ENCODE results near the gene COL23A1. TPM values are rescaled to one million over a fixed set of nuclear protein-coding genes. Genes with fewer than 3 reads are reported as not detected.

Gene COL23A1
- total and polyA plus RNA-seq, 2 experiments from 2014 or later: 4.8 to 8.2 TPM

DNA sequence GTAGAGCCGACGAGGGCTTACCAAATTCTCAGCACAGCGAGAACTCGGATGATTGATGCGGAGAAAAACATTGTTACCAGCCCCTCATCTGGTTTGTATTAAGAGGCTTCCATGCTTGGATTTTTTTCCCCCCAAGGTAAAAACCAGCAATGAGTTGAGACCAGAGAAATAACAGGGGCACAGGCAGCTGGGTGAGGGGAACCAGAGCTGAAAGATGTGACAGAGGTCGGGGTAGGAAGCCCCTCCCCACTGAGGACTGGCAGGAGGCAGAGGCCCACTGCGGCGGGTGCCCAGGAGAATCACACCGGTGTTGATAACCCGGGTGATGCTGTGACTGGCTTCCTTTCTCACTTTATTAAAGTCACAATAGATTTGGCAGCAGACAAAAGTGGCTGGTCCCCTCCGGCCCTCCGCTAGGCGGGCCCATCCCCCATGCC, 241.1 kb downstream of the COL23A1 start:
- no peak for ATAC-seq
- peaks cover 36% of the 10 kb centered on the region for H3K4me1 Mint-ChIP-seq

GRCh38 chr5:178348356-178349074, 241.7 kb downstream of the COL23A1 start:
- DNase-seq (ENCODE audit: low spot score): no peak
- H3K27ac ChIP-seq (ENCODE audit: low read depth): no peak overlapping the region
- Mint-ChIP-seq H3K4me3 (no peak overlapping the region), H3K27ac (peak overlapping the region; percentile 67; the same call in 1 of the 2 replicates), H3K27me3 (ENCODE audit: insufficient read depth, low read depth, poor library complexity) (peaks cover 2% of the 10 kb centered on the region), H3K36me3 (ENCODE audit: low read depth) (no peaks in the 10 kb centered on the region), H3K4me1 (peaks cover 32% of the 10 kb centered on the region), H3K9me3 (no peaks in the 10 kb centered on the region)
- no peaks in the 10 kb centered on the region for H3F3A ChIP-seq (replicated peaks; ENCODE audit: low read depth)
- no peaks in the 10 kb centered on the region for H3K27me3 ChIP-seq (ENCODE audit: insufficient read depth)
- no peaks in the 10 kb centered on the region for H3K9me2 ChIP-seq (ENCODE audit: insufficient read depth)
- no peaks in the 10 kb centered on the region; the same call in 1 of the 2 replicates for H3K4me1 ChIP-seq (ENCODE audit: insufficient read depth)
- H3K4me3 ChIP-seq: no peak overlapping the region
- H2AFZ ChIP-seq: no peak overlapping the region
- H3K36me3 ChIP-seq (ENCODE audit: insufficient read depth): no peaks in the 10 kb centered on the region
- ATAC-seq: peak; percentile 66
- no peaks in the 10 kb centered on the region for H3K79me2 ChIP-seq (replicated peaks; ENCODE audit: insufficient read depth)
- H3K4me2 ChIP-seq: no peak overlapping the region
- no peaks in the 10 kb centered on the region for H4K20me1 ChIP-seq (replicated peaks; ENCODE audit: insufficient read depth)
- TF ChIP-seq EZH2phosphoT487 (IDR thresholded peaks at IDR 0.05; ENCODE audit: unreplicated experiment): no peak
- no peak for TF ChIP-seq CREB1 (CRISPR knock-in tag; IDR thresholded peaks at IDR 0.05; ENCODE audit: low read depth)
- no peak for TF ChIP-seq POLR2AphosphoS5 (IDR thresholded peaks at IDR 0.05; ENCODE audit: low read depth)
- no peak for TF ChIP-seq NANOG (IDR thresholded peaks at IDR 0.05; ENCODE audit: borderline replicate concordance)
- TF ChIP-seq ZNF331 (CRISPR knock-in tag; IDR thresholded peaks at IDR 0.05; ENCODE audit: low read depth): no peak
- TF ChIP-seq ZNF114 (CRISPR knock-in tag; IDR thresholded peaks at IDR 0.05): no peak
- TF ChIP-seq, protein P1, sequence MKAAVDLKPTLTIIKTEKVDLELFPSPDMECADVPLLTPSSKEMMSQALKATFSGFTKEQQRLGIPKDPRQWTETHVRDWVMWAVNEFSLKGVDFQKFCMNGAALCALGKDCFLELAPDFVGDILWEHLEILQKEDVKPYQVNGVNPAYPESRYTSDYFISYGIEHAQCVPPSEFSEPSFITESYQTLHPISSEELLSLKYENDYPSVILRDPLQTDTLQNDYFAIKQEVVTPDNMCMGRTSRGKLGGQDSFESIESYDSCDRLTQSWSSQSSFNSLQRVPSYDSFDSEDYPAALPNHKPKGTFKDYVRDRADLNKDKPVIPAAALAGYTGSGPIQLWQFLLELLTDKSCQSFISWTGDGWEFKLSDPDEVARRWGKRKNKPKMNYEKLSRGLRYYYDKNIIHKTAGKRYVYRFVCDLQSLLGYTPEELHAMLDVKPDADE (IDR thresholded peaks at IDR 0.05): no peak
- TF ChIP-seq STAT1 (IDR thresholded peaks at IDR 0.05; ENCODE audit: unreplicated experiment): no peak

More for the DNA sequence above, 241.1 kb downstream of the COL23A1 start:
- H3K27me3 ChIP-seq (ENCODE audit: insufficient read depth): no peaks in the 10 kb centered on the region
- no peak overlapping the region for H2AFZ ChIP-seq
- H3K79me2 ChIP-seq (replicated peaks; ENCODE audit: insufficient read depth): no peaks in the 10 kb centered on the region
- H4K20me1 ChIP-seq (replicated peaks; ENCODE audit: insufficient read depth): no peaks in the 10 kb centered on the region
- DNase-seq (ENCODE audit: low spot score): no peak
- H3F3A ChIP-seq (replicated peaks; ENCODE audit: low read depth): no peaks in the 10 kb centered on the region
- no peaks in the 10 kb centered on the region for H3K36me3 ChIP-seq (ENCODE audit: insufficient read depth)
- H3K4me3 ChIP-seq: no peak overlapping the region
- H3K27me3 Mint-ChIP-seq (ENCODE audit: insufficient read depth, low read depth, poor library complexity): peaks cover 2% of the 10 kb centered on the region
- no peaks in the 10 kb centered on the region; the same call in 1 of the 2 replicates for H3K4me1 ChIP-seq (ENCODE audit: insufficient read depth)
- no peaks in the 10 kb centered on the region for H3K36me3 Mint-ChIP-seq (ENCODE audit: low read depth)
- no peaks in the 10 kb centered on the region for H3K9me2 ChIP-seq (ENCODE audit: insufficient read depth)
- H3K27ac Mint-ChIP-seq: no peak overlapping the region
- H3K27ac ChIP-seq (ENCODE audit: low read depth): no peak overlapping the region
- H3K4me3 Mint-ChIP-seq: no peak overlapping the region; the same call in 2 of the 3 replicates
- H3K9me3 Mint-ChIP-seq: no peaks in the 10 kb centered on the region
- TF ChIP-seq EZH2phosphoT487 (IDR thresholded peaks at IDR 0.05; ENCODE audit: unreplicated experiment) (no peak), CTCF (conservative IDR thresholded peaks at IDR 0.05; ENCODE audit: low read depth in 2 of 2) (no peak)
- TF ChIP-seq, protein P1 (IDR thresholded peaks at IDR 0.05): no peak
- no peak overlapping the region for H3K4me2 ChIP-seq

Data from GM23338 (cell line).